Esophagus (tissue), 2 donors: ENCODE results near the gene BNC2. TPM values are rescaled to one million over a fixed set of nuclear protein-coding genes. Genes with fewer than 3 reads are reported as not detected.

Source experiments
- H3K27ac ChIP-seq, 2 donors: one replicate each; pipeline ENCODE4 v1.5.1; 2013; ENCODE audit warnings: low read depth in 2 of 2, mild to moderate bottlenecking in 2 of 2, inconsistent platforms in 1 of 2, low read length in 1 of 2, moderate library complexity in 1 of 2
- H3K27me3 ChIP-seq, 2 donors: one replicate each; pipeline ENCODE4 v1.6.1; 2013; ENCODE audit warnings: low read length in 2 of 2, control low read depth in 1 of 2, mild to moderate bottlenecking in 1 of 2; ENCODE audit not compliant: insufficient read depth in 2 of 2, control insufficient read depth in 1 of 2
- H3K36me3 ChIP-seq, 2 donors: one replicate each; pipeline ENCODE4 v1.6.1; 2013; ENCODE audit warnings: low read length in 1 of 2; ENCODE audit not compliant: control insufficient read depth in 2 of 2, insufficient read depth in 2 of 2
- H3K4me1 ChIP-seq, 2 donors: one replicate each; pipeline ENCODE4 v1.6.1; 2013; ENCODE audit warnings: low read length in 1 of 2; ENCODE audit not compliant: control insufficient read depth in 2 of 2, insufficient read depth in 2 of 2
- H3K4me3 ChIP-seq, 2 donors: one replicate each; pipeline ENCODE4 v1.5.1; 2013; ENCODE audit warnings: low read length in 2 of 2, mild to moderate bottlenecking in 2 of 2, low read depth in 1 of 2, moderate library complexity in 1 of 2
- H3K9me3 ChIP-seq, 2 donors: one replicate each; pipeline ENCODE4 v1.6.1; 2013; ENCODE audit warnings: mild to moderate bottlenecking in 2 of 2, low read depth in 1 of 2, low read length in 1 of 2, moderate library complexity in 1 of 2; ENCODE audit not compliant: control insufficient read depth in 2 of 2, insufficient read depth in 1 of 2
- WGBS, 2 donors: extraction: QIAGEN DNeasy Blood & Tissue Kit; methylation state at CpG; one replicate each; pipeline ENCODE4 v1.1.7; 2013; 5-methylcytosine and 5-hydroxymethylcytosine counted together
- polyA plus RNA-seq, 2 donors: library from polyadenylated mRNA; stranded (reverse); fragments of 200-250 nt; gene quantifications; one replicate each; pipeline ENCODE4 v1.2.3, GENCODE V29; 2013
- donor health status: healthy with polysubstance abuse.
- donor health status: Bipolar disorder and iron deficiency.

BNC2 gene
- polyA plus RNA-seq, 2 donors, result 1.1 to 1.6 TPM

DNA sequence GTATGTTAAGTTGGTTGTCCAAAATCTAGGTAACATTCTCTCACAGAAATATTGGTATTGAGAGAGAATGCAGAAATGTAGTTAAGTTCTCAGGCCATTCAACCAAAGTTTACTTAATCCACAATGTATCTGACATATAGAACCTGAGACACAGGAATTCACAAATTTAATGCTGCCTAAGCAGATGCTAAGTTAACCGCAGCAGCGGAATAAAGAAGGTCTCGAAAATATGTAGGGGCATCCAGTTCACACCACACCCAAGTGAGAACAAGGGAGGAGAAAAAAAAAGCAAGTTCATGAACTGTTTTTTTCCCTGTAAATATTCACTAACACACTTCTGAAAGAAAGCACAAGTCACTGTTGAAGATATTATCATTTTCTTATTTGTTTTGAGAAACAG lies 194.0 kb downstream of the BNC2 start:
- Histone ChIP-seq H3K4me3 (no peak overlapping the region), H3K36me3 (no peaks in the 10 kb centered on the region), H3K4me1 (no peaks in the 10 kb centered on the region), H3K9me3 (no peaks in the 10 kb centered on the region), H3K27ac (no peak overlapping the region), H3K27me3 (no peaks in the 10 kb centered on the region)
- 91% methylated on average over 3 of the region's 3 CpGs for WGBS, 2 donors

GRCh38 chr9:16675131-16675530 lies 195.3 kb downstream of the BNC2 start:
- 92 to 94% methylated on average over 5 of the region's 5 CpGs for WGBS, 2 donors
- no peak overlapping the region for H3K27ac ChIP-seq
- no peaks in the 10 kb centered on the region for H3K27me3 ChIP-seq
- no peak overlapping the region for H3K4me3 ChIP-seq
- no peaks in the 10 kb centered on the region for H3K4me1 ChIP-seq
- no peaks in the 10 kb centered on the region for H3K36me3 ChIP-seq
- no peaks in the 10 kb centered on the region for H3K9me3 ChIP-seq

DNA sequence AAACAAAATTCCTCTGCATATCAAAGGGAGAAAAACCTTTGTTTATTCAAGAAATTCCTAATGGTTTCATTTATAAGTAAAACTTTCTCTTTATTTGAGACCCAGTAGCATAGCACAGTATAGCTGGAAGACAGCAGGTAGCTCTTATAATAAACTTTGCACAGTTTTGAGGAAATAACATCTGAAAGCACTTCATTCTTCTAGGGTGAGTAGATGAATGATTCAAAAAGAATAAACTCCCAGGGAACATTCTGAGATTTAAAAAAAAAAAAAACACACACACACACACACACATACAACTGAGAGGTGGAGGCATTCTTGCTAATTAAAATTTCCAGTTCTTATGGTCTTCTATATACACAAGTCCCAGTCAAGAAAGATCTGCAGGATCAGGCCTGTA lies 197.3 kb downstream of the BNC2 start:
- H3K36me3 ChIP-seq, result no peaks in the 10 kb centered on the region
- H3K27ac ChIP-seq, result no peak overlapping the region
- H3K4me3 ChIP-seq, result no peak overlapping the region
- H3K27me3 ChIP-seq, result no peaks in the 10 kb centered on the region
- no peaks in the 10 kb centered on the region for H3K4me1 ChIP-seq
- no peaks in the 10 kb centered on the region for H3K9me3 ChIP-seq

DNA sequence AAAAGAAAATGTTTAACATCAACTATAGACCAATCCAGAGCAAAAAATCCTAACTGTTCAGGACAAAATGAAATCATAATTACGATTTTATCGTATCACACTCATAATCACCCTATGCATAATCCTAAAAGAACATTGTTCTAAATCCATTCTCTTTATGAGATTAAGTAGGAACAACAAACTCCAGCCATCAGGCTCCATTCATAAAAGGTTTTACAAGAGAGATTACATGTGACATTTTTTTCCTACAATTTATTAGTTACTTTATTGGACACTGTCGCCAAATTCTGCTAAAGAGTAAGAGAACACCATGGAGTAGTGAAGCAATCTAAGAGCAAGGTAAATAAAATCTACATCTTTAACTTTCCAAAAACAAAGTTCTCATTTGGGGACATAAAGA lies 198.0 kb downstream of the BNC2 start:
- Histone ChIP-seq H3K27ac (no peak overlapping the region), H3K4me1 (no peaks in the 10 kb centered on the region), H3K9me3 (no peaks in the 10 kb centered on the region), H3K4me3 (no peak overlapping the region), H3K27me3 (no peaks in the 10 kb centered on the region), H3K36me3 (no peaks in the 10 kb centered on the region)
- WGBS, 2 donors, result 88 to 94% methylated on average over 3 of the region's 3 CpGs

DNA sequence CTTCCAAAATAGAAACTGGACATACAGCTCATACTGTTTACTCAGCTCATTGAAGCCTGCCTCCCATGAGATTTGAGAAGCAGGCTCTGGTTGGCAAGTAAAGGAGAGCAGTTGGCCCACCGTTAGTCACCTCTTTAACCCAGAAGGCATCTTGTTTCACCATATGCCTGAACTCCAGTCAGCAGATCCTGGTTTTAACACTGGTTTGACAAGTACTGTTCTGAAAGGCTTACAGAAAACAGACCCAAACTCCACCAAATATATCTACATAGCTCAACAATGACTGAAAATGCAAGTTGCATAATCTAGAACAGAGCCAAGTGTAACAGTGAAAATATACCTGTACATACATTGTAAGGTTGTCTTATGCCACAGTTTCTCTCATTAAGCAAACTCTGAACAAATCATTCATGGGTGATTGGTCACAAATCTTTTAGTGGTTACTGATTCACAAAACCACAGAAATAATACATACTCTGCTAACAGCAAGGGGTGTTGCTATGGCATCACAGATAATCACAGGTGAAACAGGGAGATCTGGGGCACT lies 198.8 kb downstream of the BNC2 start:
- Histone ChIP-seq H3K27me3 (no peaks in the 10 kb centered on the region), H3K9me3 (no peaks in the 10 kb centered on the region), H3K4me1 (no peaks in the 10 kb centered on the region), H3K36me3 (no peaks in the 10 kb centered on the region), H3K27ac (no peak overlapping the region), H3K4me3 (no peak overlapping the region)
- 51 to 73% methylated on average over 1 of the region's 1 CpG for WGBS, 2 donors

GRCh38 chr9:16670791-16671190 lies 199.7 kb downstream of the BNC2 start:
- Histone ChIP-seq H3K4me3 (no peak overlapping the region), H3K27me3 (no peaks in the 10 kb centered on the region), H3K9me3 (no peaks in the 10 kb centered on the region), H3K27ac (no peak overlapping the region), H3K36me3 (no peaks in the 10 kb centered on the region), H3K4me1 (no peaks in the 10 kb centered on the region)
- WGBS, 2 donors, result 77 to 82% methylated on average over 6 of the region's 6 CpGs

GRCh38 chr9:16668734-16669295 lies 201.7 kb downstream of the BNC2 start:
- no peak overlapping the region for H3K27ac ChIP-seq
- H3K4me3 ChIP-seq, result no peak overlapping the region
- no peaks in the 10 kb centered on the region for H3K9me3 ChIP-seq
- no peaks in the 10 kb centered on the region for H3K4me1 ChIP-seq
- 69 to 79% methylated on average over 5 of the region's 5 CpGs for WGBS, 2 donors
- H3K27me3 ChIP-seq, result no peaks in the 10 kb centered on the region
- no peaks in the 10 kb centered on the region for H3K36me3 ChIP-seq

DNA sequence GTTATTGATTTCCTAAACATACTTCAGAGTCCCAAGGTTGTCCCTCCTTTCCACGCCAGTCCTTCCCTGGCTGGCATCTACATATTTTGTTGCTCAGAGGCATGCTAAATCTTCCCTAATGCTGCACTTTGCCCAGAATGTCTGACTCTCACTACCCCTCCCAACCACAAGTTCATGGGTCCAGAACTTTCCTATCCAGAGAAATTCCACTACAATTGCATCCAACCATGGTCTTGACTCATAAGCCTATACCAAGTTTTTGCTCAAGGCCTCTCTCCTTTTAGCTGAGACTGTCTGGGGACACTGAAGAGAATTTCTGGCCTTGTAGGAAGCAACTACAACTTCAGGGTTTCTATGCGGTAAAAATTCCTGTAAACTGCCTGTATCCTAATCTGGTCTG lies 206.3 kb downstream of the BNC2 start:
- 94 to 97% methylated on average over 2 of the region's 2 CpGs for WGBS, 2 donors
- no peaks in the 10 kb centered on the region for H3K27me3 ChIP-seq

GRCh38 chr9:16661816-16662215 lies 208.7 kb downstream of the BNC2 start:
- no peak overlapping the region for H3K27ac ChIP-seq
- H3K27me3 ChIP-seq, result no peaks in the 10 kb centered on the region
- WGBS, 2 donors, result 59 to 77% methylated on average over 1 of the region's 1 CpG
- H3K4me1 ChIP-seq, result no peaks in the 10 kb centered on the region
- H3K4me3 ChIP-seq, result no peak overlapping the region
- H3K36me3 ChIP-seq, result no peaks in the 10 kb centered on the region
- no peaks in the 10 kb centered on the region for H3K9me3 ChIP-seq

More for the DNA sequence above, 206.3 kb downstream of the BNC2 start:
- no peaks in the 10 kb centered on the region for H3K4me1 ChIP-seq
- no peaks in the 10 kb centered on the region for H3K9me3 ChIP-seq
- H3K4me3 ChIP-seq, result no peak overlapping the region
- no peak overlapping the region for H3K27ac ChIP-seq
- H3K36me3 ChIP-seq, result no peaks in the 10 kb centered on the region

- WGBS, 2 donors, result 88 to 91% methylated on average over 11 of the region's 11 CpGs
- Histone ChIP-seq H3K4me3 (no peak overlapping the region), H3K36me3 (no peaks in the 10 kb centered on the region), H3K27me3 (no peaks in the 10 kb centered on the region), H3K27ac (no peak overlapping the region), H3K4me1 (no peaks in the 10 kb centered on the region), H3K9me3 (no peaks in the 10 kb centered on the region)
Measured at GRCh38 chr9:16659096-16659495, 211.4 kb downstream of the BNC2 start.
